Right lobe of liver (tissue), 4 donors: ENCODE measurements around the gene TMEM140.

Experiments
- CTCF ChIP-seq, 4 donors: fragments of 200-600 bp in 3 of 4; fragments of 450-650 bp in 1 of 4; IDR thresholded peaks; one replicate each; pipeline versions ENCODE4 v1.5.1 to v1.8.0; 2016 to 2022; ENCODE audit warnings: antibody characterized with exemption in 4 of 4, mild to moderate bottlenecking in 2 of 4
- POLR2A ChIP-seq: fragments of 450-650 bp; IDR thresholded peaks from one replicate; pipeline ENCODE4 v1.6.1; 2017; ENCODE audit warnings: antibody characterized with exemption, mild to moderate bottlenecking
- donor health status: DM: no; HTN: no; CAD: no.
- donor health status: DM: no; HTN: no; CAD: no.
- donor health status: DM: no; HTN: yes; CAD: no.

- TF ChIP-seq POLR2A, result no peak
- TF ChIP-seq CTCF (IDR thresholded peaks at IDR 0.05), result no peak
Measured at GRCh38 chr7:135159359-135160085, 11.7 kb downstream of the TMEM140 start.
